HepG2 (cell line): Measurements from ENCODE around the gene C11orf91. TPM values are rescaled to one million over a fixed set of nuclear protein-coding genes. Genes with fewer than 3 reads are reported as not detected.

ENCODE experiments used
- AHDC1 ChIP-seq: sonication (generic); formaldehyde crosslinking; IDR thresholded peaks from 2 replicates; pipeline ENCODE4 v1.5.1; 2020; ENCODE audit warnings: mild to moderate bottlenecking, missing genetic modification reagents, borderline replicate concordance
- CEBPB ChIP-seq: IDR thresholded peaks from 2 replicates; pipeline ENCODE4 v1.6.1; 2011; ENCODE audit warnings: low read depth, low read length, improper control_type of control experiment, borderline replicate concordance
- CEBPG ChIP-seq: IDR thresholded peaks from 2 replicates; pipeline ENCODE4 v1.6.1; 2016
- CENPT ChIP-seq: sonication (generic); formaldehyde crosslinking; IDR thresholded peaks from 2 replicates; pipeline ENCODE4 v1.8.0; 2022; ENCODE audit warnings: low read depth, mild to moderate bottlenecking, moderate library complexity, missing genetic modification reagents
- ELF1 ChIP-seq: sonication (generic); formaldehyde crosslinking; IDR thresholded peaks from 2 replicates; pipeline ENCODE4 v1.4.0; 2020; ENCODE audit warnings: missing genetic modification reagents
- EP300 ChIP-seq, 3 experiments: sonication (generic) in 1 of 3; formaldehyde crosslinking in 1 of 3; IDR thresholded peaks; 2 replicates each; pipeline versions ENCODE4 v1.5.1 to v1.6.1; 2011 to 2020; ENCODE audit warnings: low read depth in 2 of 3, low read length in 2 of 3, borderline replicate concordance in 1 of 3, improper control_type of control experiment in 1 of 3, mild to moderate bottlenecking in 1 of 3, missing genetic modification reagents in 1 of 3, moderate library complexity in 1 of 3
- FOXA3 ChIP-seq: IDR thresholded peaks from 2 replicates; pipeline ENCODE4 v1.6.1; 2016; ENCODE audit warnings: missing genetic modification reagents, missing compliant biosample characterization
- FOXP1 ChIP-seq, 2 experiments: fragments of 450-650 bp in 1 of 2; IDR thresholded peaks; 2 replicates each; pipeline ENCODE4 v1.6.1; 2017 to 2018; ENCODE audit warnings: antibody characterized with exemption in 1 of 2
- FOXP4 ChIP-seq: sonication (generic); formaldehyde crosslinking; IDR thresholded peaks from 2 replicates; pipeline ENCODE4 v1.4.0; 2020; ENCODE audit warnings: missing genetic modification reagents
- HMG20A ChIP-seq: IDR thresholded peaks from 2 replicates; pipeline ENCODE4 v1.6.1; 2016; ENCODE audit warnings: borderline replicate concordance
- HOMEZ ChIP-seq: IDR thresholded peaks from 2 replicates; pipeline ENCODE4 v1.6.1; 2016; ENCODE audit warnings: low read depth
- SAP130 ChIP-seq: IDR thresholded peaks from 2 replicates; pipeline ENCODE4 v1.6.1; 2016; ENCODE audit warnings: low read depth
- SIN3B ChIP-seq: fragments of 150-350 bp; IDR thresholded peaks from 2 replicates; pipeline ENCODE4 v1.6.1; 2014; ENCODE audit warnings: low read length
- SOX13 ChIP-seq, 3 experiments: fragments of 450-650 bp in 1 of 3; sonication (generic) in 1 of 3; formaldehyde crosslinking in 1 of 3; IDR thresholded peaks in 2 of 3; conservative IDR thresholded peaks in 1 of 3; 2 replicates each; pipeline versions ENCODE4 v1.5.0 to v1.6.1; 2016 to 2020; ENCODE audit warnings: antibody characterized with exemption in 1 of 3, mild to moderate bottlenecking in 1 of 3, missing compliant biosample characterization in 1 of 3, missing genetic modification reagents in 1 of 3, moderate library complexity in 1 of 3
- ZBTB38 ChIP-seq: sonication (generic); formaldehyde crosslinking; IDR thresholded peaks from 2 replicates; pipeline ENCODE4 v1.5.1; 2020; ENCODE audit warnings: mild to moderate bottlenecking, missing genetic modification reagents
- polyA plus RNA-seq, 8 experiments: library from polyadenylated mRNA; depleted of rRNA in 3 of 8; stranded (reverse) in 7 of 8; unstranded in 1 of 8; fragments of >200 nt; fragmentation: Illumina TruSeq in 4 of 8; extraction: Trizol in 4 of 8; gene quantifications; 2 replicates each; pipeline versions ENCODE4 v1.2.1 to v1.2.3, GENCODE V29; 2011 to 2016; ENCODE audit warnings: low read depth in 4 of 8, missing spikeins in 1 of 8, mixed read lengths in 1 of 8; ENCODE audit not compliant: insufficient read depth in 1 of 8
- total RNA-seq, 5 experiments: library from RNA; depleted of rRNA; stranded (reverse); fragments of >200 nt; fragmentation: Illumina TruSeq; extraction: Trizol; gene quantifications; 2 replicates each; pipeline ENCODE4 v1.2.3, GENCODE V29; 2016; ENCODE audit warnings: low read depth in 1 of 5

Gene C11orf91
- total and polyA plus RNA-seq, 2 of the 13 experiments (the other 11 are each of a cell fraction or from before 2014, with no cell fraction given) = 0.35 TPM; not detected in 1

- 0 out of 2 replicates have a peak, but pooled peaks have one; percentile 22 for TF ChIP-seq FOXP4 (CRISPR knock-in tag)
- TF ChIP-seq ELF1 (CRISPR knock-in tag) = no peak
- TF ChIP-seq EP300 (IDR thresholded peaks at IDR 0.05; ENCODE audit: low read depth in 2 of 2, low read length in 2 of 2) = 0 out of 4 replicates have a peak, but pooled peaks of 1 of the 2 experiments have one; percentile 13
- no peak for TF ChIP-seq EP300 (CRISPR knock-in tag; IDR thresholded peaks at IDR 0.05; ENCODE audit: borderline replicate concordance)
- TF ChIP-seq CENPT (CRISPR knock-in tag) = no peak
- TF ChIP-seq HOMEZ (CRISPR knock-in tag) = 0 out of 2 replicates have a peak, but pooled peaks have one; percentile 4
- 0 out of 2 replicates have a peak, but pooled peaks have one; percentile 26 for TF ChIP-seq AHDC1 (CRISPR knock-in tag)
- TF ChIP-seq SAP130 = peak; percentile 36; the same call in 1 of the 2 replicates
- peak; percentile 26; the same call in 1 of the 2 replicates for TF ChIP-seq FOXA3 (CRISPR knock-in tag)
- no peak for TF ChIP-seq FOXP1 (IDR thresholded peaks at IDR 0.05)
- TF ChIP-seq FOXP1 (CRISPR knock-in tag; IDR thresholded peaks at IDR 0.05) = 0 out of 2 replicates have a peak, but pooled peaks have one; percentile 30
- TF ChIP-seq SOX13 (IDR thresholded peaks at IDR 0.05) = no peak
- TF ChIP-seq SOX13 (CRISPR knock-in tag; conservative IDR thresholded peaks at IDR 0.05 in 1 of 2, IDR thresholded peaks at IDR 0.05 in 1 of 2) = peak in 1 of 2 experiments; percentile 36; a peak in 1 of 4 replicates
- 0 out of 2 replicates have a peak, but pooled peaks have one; percentile 10 for TF ChIP-seq CEBPB
- peak; percentile 12; the same call in 1 of the 2 replicates for TF ChIP-seq HMG20A (CRISPR knock-in tag)
- TF ChIP-seq CEBPG (CRISPR knock-in tag) = peak; percentile 42
- no peak for TF ChIP-seq SIN3B
- TF ChIP-seq ZBTB38 = no peak
Measured at GRCh38 chr11:33706546-33706945, 5.9 kb upstream of the C11orf91 start (continued).
